A673 (cell line): Measurements from ENCODE around the gene CYP4V2. TPM values are rescaled to one million over a fixed set of nuclear protein-coding genes. Genes with fewer than 3 reads are reported as not detected.
A peak's percentile ranks its signal among the peaks of the same experiment; 100 is the strongest.

Experiments
- Bru-seq: library from RNA; stranded (reverse); fragments of 400-500 nt; gene quantifications from one replicate; lab custom pipeline; 2021; lab: Mats Ljungman, UMichigan
- BruChase-seq, 2 experiments: library from RNA; stranded (reverse); fragments of 400-500 nt; gene quantifications; one replicate each; lab custom pipeline; 2021; lab: Mats Ljungman, UMichigan
- BruUV-seq: library from RNA; stranded (reverse); fragments of 400-500 nt; replicated peaks from 2 replicates; lab custom pipeline; 2021; lab: Mats Ljungman, UMichigan
- CTCF ChIA-PET: fragments of 300-600 bp; sonication (Branson Sonifier 250); formaldehyde crosslinking; loops from one replicate; lab custom pipeline; 2022; ENCODE audit warnings: antibody characterized with exemption; lab: Charles Lee
- POLR2A ChIA-PET: fragments of 300-600 bp; sonication (Branson Sonifier 250); formaldehyde crosslinking; loops from one replicate; lab custom pipeline; 2022; ENCODE audit warnings: antibody characterized with exemption; ENCODE audit not compliant: low non-redundant PET; lab: Charles Lee
- DNase-seq: peaks from one replicate; pipeline ENCODE4 v3.0.0-alpha.2; 2015; ENCODE audit warnings: low spot score
- H3K27ac ChIP-seq: fragments of 200-600 bp; sonication (generic); 2 replicates; pipeline ENCODE4 v1.5.1; 2016; ENCODE audit warnings: mixed run types, low read depth, mild to moderate bottlenecking, mixed read lengths, antibody characterized with exemption, low read length; ENCODE audit not compliant: poor library complexity, severe bottlenecking
- H3K27me3 ChIP-seq: fragments of 200-600 bp; sonication (generic); replicated peaks from 2 replicates; pipeline ENCODE4 v1.6.1; 2017; ENCODE audit warnings: mixed run types, low read depth, mild to moderate bottlenecking, mixed read lengths, antibody characterized with exemption, low read length; ENCODE audit not compliant: insufficient read depth, poor library complexity
- H3K36me3 ChIP-seq: fragments of 200-600 bp; sonication (generic); 2 replicates; pipeline ENCODE4 v1.6.1; 2016; ENCODE audit warnings: mixed run types, mild to moderate bottlenecking, mixed read lengths, antibody characterized with exemption, low read length; ENCODE audit not compliant: insufficient read depth, poor library complexity, severe bottlenecking
- H3K4me1 ChIP-seq: fragments of 200-600 bp; sonication (generic); 2 replicates; pipeline ENCODE4 v1.6.1; 2017; ENCODE audit warnings: mixed run types, mild to moderate bottlenecking, mixed read lengths, antibody characterized with exemption, low read length; ENCODE audit not compliant: insufficient read depth, poor library complexity, severe bottlenecking
- H3K4me3 ChIP-seq: fragments of 200-600 bp; sonication (generic); 2 replicates; pipeline ENCODE4 v1.5.1; 2016; ENCODE audit warnings: low read depth, mixed run types, mild to moderate bottlenecking, mixed read lengths, low read length; ENCODE audit not compliant: poor library complexity, severe bottlenecking
- H3K9me3 ChIP-seq: fragments of 200-600 bp; sonication (generic); 2 replicates; pipeline ENCODE4 v1.6.1; 2016; ENCODE audit warnings: mixed run types, low read depth, mild to moderate bottlenecking, mixed read lengths, antibody characterized with exemption, low read length; ENCODE audit not compliant: poor library complexity, severe bottlenecking
- EZH2 ChIP-seq: fragments of 200-600 bp; sonication (generic); IDR thresholded peaks from 2 replicates; pipeline ENCODE4 v1.6.1; 2017; ENCODE audit warnings: borderline replicate concordance, low read depth, mild to moderate bottlenecking, mixed read lengths, antibody characterized with exemption, low read length; ENCODE audit not compliant: poor library complexity, severe bottlenecking
- intact Hi-C: fragments of 100-400 bp; cut with micrococcal nuclease; formaldehyde crosslinking; loops from one replicate; pipeline ENCODE4 v1.10.0; 2022; ENCODE audit not compliant: unreplicated experiment
- long read RNA-seq: library from polyadenylated mRNA; stranded (forward); transcript quantifications from one replicate; pipeline ENCODE4 v2.0.0, GENCODE V29; 2022
- total RNA-seq: library from RNA; stranded (reverse); gene quantifications from 2 replicates; pipeline ENCODE4 v1.2.3, GENCODE V29; 2021
- TF ChIP-seq, protein P1 (sequence below): fragments of 300-800, 200-600 bp; sonication (generic); conservative IDR thresholded peaks from 2 replicates; pipeline ENCODE4 v1.5.1; 2017; ENCODE audit warnings: low read depth, mild to moderate bottlenecking, antibody characterized with exemption, low read length, moderate library complexity, mixed read lengths

The CYP4V2 gene
- total RNA-seq (14.3 and 15.3 TPM in 2 replicates), Bru-seq, nascent RNA (percentile 62 among the genes with signal in this experiment), BruChase-seq, experiment 1, labeled RNA remaining after a 2-hour chase (percentile 60 among the genes with signal in this experiment), BruChase-seq, experiment 2, labeled RNA remaining after a 6-hour chase (percentile 66 among the genes with signal in this experiment)
- long read RNA-seq, partial matches to known transcripts: 4 of 30 reads
- long read RNA-seq, other reads (novel, unspliced or antisense): 21 of 30 reads

- intact Hi-C loops: loop anchor here (5.0 kb wide), 1 partner anchor 124 kb away; the partner anchor contains the start of gene TLR3
- no peak for TF ChIP-seq EZH2
- TF ChIP-seq, protein P1, sequence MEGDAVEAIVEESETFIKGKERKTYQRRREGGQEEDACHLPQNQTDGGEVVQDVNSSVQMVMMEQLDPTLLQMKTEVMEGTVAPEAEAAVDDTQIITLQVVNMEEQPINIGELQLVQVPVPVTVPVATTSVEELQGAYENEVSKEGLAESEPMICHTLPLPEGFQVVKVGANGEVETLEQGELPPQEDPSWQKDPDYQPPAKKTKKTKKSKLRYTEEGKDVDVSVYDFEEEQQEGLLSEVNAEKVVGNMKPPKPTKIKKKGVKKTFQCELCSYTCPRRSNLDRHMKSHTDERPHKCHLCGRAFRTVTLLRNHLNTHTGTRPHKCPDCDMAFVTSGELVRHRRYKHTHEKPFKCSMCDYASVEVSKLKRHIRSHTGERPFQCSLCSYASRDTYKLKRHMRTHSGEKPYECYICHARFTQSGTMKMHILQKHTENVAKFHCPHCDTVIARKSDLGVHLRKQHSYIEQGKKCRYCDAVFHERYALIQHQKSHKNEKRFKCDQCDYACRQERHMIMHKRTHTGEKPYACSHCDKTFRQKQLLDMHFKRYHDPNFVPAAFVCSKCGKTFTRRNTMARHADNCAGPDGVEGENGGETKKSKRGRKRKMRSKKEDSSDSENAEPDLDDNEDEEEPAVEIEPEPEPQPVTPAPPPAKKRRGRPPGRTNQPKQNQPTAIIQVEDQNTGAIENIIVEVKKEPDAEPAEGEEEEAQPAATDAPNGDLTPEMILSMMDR: peak; percentile 23; the same call in 1 of the 2 replicates
- peak within 1 kb of the TSS; percentile 86 for H3K27ac ChIP-seq
- no TSS peak for BruUV-seq
- DNase-seq: peak; percentile 85
- H3K4me1 ChIP-seq: peaks cover 16% of the 10 kb centered on the region
- no peaks in the 10 kb centered on the region for H3K27me3 ChIP-seq
- peak within 1 kb of the TSS; percentile 71 for H3K4me3 ChIP-seq
- ChIA-PET POLR2A (no interaction called here), CTCF (interaction anchor here (0.6 kb wide), 1 partner anchor 139 kb away, joined by 3 read pairs; no protein-coding TSS in a partner anchor)
- H3K9me3 ChIP-seq: no peaks in the 10 kb centered on the region
- no peaks in the 10 kb centered on the region for H3K36me3 ChIP-seq
Measured at GRCh38 chr4:186191200-186192065, at the start of gene CYP4V2. Gene CYP4V2 (plus strand): TSS chr4:186191567. CDS start chr4:186191824, 257 bp downstream.

DNA sequence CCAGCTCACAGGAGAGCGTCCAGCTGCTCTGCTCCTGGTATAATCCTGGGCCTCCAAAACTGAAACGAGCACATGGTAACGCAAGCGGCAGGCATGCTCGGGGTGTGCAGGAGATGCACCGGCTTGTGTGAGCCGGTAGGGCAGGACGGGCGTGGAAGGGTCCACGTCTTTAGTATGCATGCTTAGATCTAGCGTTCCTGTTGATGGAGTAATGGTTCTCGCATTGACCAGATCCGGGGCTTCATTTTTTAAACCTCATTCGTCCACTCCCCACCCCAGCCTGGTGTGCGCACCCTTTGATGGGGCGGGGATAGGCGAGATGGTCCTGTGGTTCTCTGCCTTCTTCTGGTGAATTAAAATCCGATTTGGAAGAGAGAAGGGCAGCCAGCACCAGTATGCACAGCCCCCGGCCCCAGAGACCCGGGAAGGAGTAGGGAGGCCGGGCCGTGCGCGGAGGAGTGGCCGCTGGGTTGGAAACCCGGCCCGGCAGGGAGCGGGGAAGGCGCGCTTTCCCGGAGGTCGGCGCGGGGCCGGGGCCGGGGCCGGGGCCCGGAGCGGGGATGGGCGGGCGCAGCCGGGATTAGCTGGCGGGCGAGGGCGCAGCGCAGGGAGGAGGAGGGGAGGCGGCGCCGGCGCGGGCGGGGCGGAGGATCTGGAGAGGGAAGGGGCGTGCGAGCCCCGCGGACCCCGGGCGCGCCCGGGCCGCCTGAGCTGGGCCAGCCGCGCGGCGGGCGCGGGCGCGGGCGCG lies 47.0 kb upstream of the CYP4V2 start:
- DNase-seq: peak; percentile 53
- POLR2A ChIA-PET: no interaction called here

More for the DNA sequence above, 47.0 kb upstream of the CYP4V2 start:
- intact Hi-C loops: no loop called here
- CTCF ChIA-PET: no interaction called here
- no peaks in the 10 kb centered on the region for H3K9me3 ChIP-seq
- H3K4me3 ChIP-seq: peak overlapping the region; percentile 55
- no peaks in the 10 kb centered on the region for H3K36me3 ChIP-seq
- H3K27ac ChIP-seq: no peak overlapping the region
- no TSS peak for BruUV-seq
- H3K4me1 ChIP-seq: peaks cover 2% of the 10 kb centered on the region
- H3K27me3 ChIP-seq: no peaks in the 10 kb centered on the region
- no peak for TF ChIP-seq EZH2
- TF ChIP-seq, protein P1: no peak
